ENCODE results near the gene LHFPL2. TPM values are rescaled to one million over a fixed set of nuclear protein-coding genes. Genes with fewer than 3 reads are reported as not detected.

LHFPL2 gene
- total and polyA plus RNA-seq, 2 donors from 2014 or later = 1.8 to 12.6 TPM

- intact Hi-C loops (cut with DNase I) = no loop called here
- peaks cover 0 to under 1% (median 0%) of the 10 kb centered on the region in 3 donors for H3K36me3 ChIP-seq (ENCODE audit: control insufficient read depth in 2 of 3, insufficient read depth in 3 of 3, low read length in 3 of 3)
- no peaks in the 10 kb centered on the region for H3K9me3 ChIP-seq (ENCODE audit: control insufficient read depth in 2 of 3, insufficient read depth in 1 of 3, low read length in 3 of 3)
- no peak overlapping the region for H3K4me3 ChIP-seq (ENCODE audit: low read length in 3 of 3)
- DNase-seq (peak in 4 of 5 donors; percentile 64 to 82 (median 69)), FAIRE-seq (no peak)
- no peak overlapping the region for H3K27ac ChIP-seq (ENCODE audit: low read depth in 2 of 2, low read length in 2 of 2)
- H3K4me1 ChIP-seq (ENCODE audit: control insufficient read depth in 2 of 3, insufficient read depth in 2 of 3, low read depth in 1 of 3, low read length in 3 of 3) = peaks cover 0 to 16% (median 0%) of the 10 kb centered on the region in 3 donors
- TF ChIP-seq, protein P1, sequence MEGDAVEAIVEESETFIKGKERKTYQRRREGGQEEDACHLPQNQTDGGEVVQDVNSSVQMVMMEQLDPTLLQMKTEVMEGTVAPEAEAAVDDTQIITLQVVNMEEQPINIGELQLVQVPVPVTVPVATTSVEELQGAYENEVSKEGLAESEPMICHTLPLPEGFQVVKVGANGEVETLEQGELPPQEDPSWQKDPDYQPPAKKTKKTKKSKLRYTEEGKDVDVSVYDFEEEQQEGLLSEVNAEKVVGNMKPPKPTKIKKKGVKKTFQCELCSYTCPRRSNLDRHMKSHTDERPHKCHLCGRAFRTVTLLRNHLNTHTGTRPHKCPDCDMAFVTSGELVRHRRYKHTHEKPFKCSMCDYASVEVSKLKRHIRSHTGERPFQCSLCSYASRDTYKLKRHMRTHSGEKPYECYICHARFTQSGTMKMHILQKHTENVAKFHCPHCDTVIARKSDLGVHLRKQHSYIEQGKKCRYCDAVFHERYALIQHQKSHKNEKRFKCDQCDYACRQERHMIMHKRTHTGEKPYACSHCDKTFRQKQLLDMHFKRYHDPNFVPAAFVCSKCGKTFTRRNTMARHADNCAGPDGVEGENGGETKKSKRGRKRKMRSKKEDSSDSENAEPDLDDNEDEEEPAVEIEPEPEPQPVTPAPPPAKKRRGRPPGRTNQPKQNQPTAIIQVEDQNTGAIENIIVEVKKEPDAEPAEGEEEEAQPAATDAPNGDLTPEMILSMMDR (IDR thresholded peaks at IDR 0.05; ENCODE audit: borderline replicate concordance, extremely low read depth, insufficient read depth) = no peak
- no peak overlapping the region for H3K9ac ChIP-seq (ENCODE audit: low read length in 3 of 3)
- no peaks in the 10 kb centered on the region for H3K27me3 ChIP-seq (ENCODE audit: control insufficient read depth, insufficient read depth, low read length)
Measured at GRCh38 chr5:78610636-78611035, 37.9 kb downstream of the LHFPL2 start.

DNA sequence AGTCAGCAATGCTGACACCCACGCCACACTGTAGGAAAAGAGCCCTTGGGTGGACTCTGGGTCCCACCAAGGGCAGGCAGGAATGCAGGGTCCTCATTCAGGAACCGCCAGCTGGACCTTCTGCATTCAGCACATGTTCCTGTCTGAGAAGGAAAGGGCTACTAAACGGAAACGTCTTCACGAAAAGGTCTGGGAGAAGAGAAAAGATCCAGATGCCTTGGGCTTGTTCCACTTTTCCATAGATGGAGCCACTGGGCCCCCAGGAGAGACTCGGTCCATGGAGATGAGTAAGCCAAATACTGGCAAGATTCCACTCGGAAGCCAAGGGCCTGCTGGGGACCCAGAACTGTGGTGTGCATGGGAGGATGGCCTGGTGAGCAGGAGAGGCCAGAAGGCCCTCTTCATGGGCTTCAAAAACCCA lies 38.4 kb downstream of the LHFPL2 start:
- no peaks in the 10 kb centered on the region for H3K27me3 ChIP-seq (ENCODE audit: control insufficient read depth, insufficient read depth, low read length)
- H3K4me1 ChIP-seq (ENCODE audit: control insufficient read depth in 2 of 3, insufficient read depth in 2 of 3, low read depth in 1 of 3, low read length in 3 of 3) = peaks cover 0 to 16% (median 0%) of the 10 kb centered on the region in 3 donors
- intact Hi-C loops (cut with DNase I) = no loop called here
- no peak for FAIRE-seq
- no peaks in the 10 kb centered on the region for H3K9me3 ChIP-seq (ENCODE audit: control insufficient read depth in 2 of 3, insufficient read depth in 1 of 3, low read length in 3 of 3)
- H3K9ac ChIP-seq (ENCODE audit: low read length in 3 of 3) = no peak overlapping the region
- TF ChIP-seq, protein P1 (IDR thresholded peaks at IDR 0.05; ENCODE audit: borderline replicate concordance, extremely low read depth, insufficient read depth) = no peak
- no peak for DNase-seq
- no peaks in the 10 kb centered on the region for H3K36me3 ChIP-seq (ENCODE audit: control insufficient read depth in 2 of 3, insufficient read depth in 3 of 3, low read length in 3 of 3)
- no peak overlapping the region for H3K27ac ChIP-seq (ENCODE audit: low read depth in 2 of 2, low read length in 2 of 2)
- no peak overlapping the region for H3K4me3 ChIP-seq (ENCODE audit: low read length in 3 of 3)

DNA sequence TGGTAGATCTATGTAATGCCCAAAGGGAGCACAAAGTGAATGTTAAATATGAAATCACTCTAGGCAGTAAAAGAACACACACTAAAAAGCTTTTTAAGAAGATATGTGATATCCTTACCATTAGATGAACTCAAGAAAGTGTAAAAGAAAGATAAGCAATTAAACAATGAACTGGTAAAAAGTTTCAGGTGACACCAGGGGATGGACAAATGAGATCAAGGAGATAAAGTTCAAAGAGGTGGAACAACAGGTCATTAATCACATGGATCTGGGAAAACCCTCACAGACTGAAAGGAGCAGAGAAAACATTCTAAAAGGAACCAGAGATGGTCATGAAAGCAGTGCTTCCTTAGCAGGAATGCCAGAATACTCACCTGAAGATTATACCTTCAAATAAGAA lies 40.7 kb downstream of the LHFPL2 start:
- intact Hi-C loops (cut with DNase I) = no loop called here
- Histone ChIP-seq H3K27ac (ENCODE audit: low read depth in 2 of 2, low read length in 2 of 2) (no peak overlapping the region), H3K9ac (ENCODE audit: low read length in 3 of 3) (no peak overlapping the region), H3K4me1 (ENCODE audit: control insufficient read depth in 2 of 3, insufficient read depth in 2 of 3, low read depth in 1 of 3, low read length in 3 of 3) (peaks cover 0 to 16% (median 0%) of the 10 kb centered on the region in 3 donors), H3K9me3 (ENCODE audit: control insufficient read depth in 2 of 3, insufficient read depth in 1 of 3, low read length in 3 of 3) (no peaks in the 10 kb centered on the region), H3K36me3 (ENCODE audit: control insufficient read depth in 2 of 3, insufficient read depth in 3 of 3, low read length in 3 of 3) (no peaks in the 10 kb centered on the region), H3K4me3 (ENCODE audit: low read length in 3 of 3) (no peak overlapping the region), H3K27me3 (ENCODE audit: control insufficient read depth, insufficient read depth, low read length) (no peaks in the 10 kb centered on the region)
- FAIRE-seq (no peak), DNase-seq (peak in 2 of 5 donors; percentile 87 to 90)
- TF ChIP-seq, protein P1 (IDR thresholded peaks at IDR 0.05; ENCODE audit: borderline replicate concordance, extremely low read depth, insufficient read depth) = no peak

DNA sequence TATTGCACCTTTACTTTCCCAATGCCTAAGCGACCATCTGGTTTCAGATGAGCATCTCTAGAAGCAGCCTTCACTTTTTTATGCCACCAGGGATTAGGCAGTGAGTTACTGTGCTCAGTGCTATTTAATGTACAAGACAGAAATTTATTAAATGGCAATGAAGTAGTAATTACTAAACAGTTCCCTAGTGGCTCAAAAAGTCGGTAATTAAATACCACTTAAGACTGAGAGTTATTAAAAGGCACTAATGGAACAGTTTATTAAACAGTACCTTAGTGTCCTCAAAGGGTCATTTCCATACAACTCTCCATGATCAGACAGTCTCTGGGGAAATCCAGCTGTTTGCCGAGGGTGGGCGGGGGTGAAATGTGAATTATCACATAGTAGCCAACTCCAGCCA lies 42.3 kb downstream of the LHFPL2 start:
- intact Hi-C loops (cut with DNase I) = no loop called here
- Histone ChIP-seq H3K36me3 (ENCODE audit: control insufficient read depth in 2 of 3, insufficient read depth in 3 of 3, low read length in 3 of 3) (no peaks in the 10 kb centered on the region), H3K4me1 (ENCODE audit: control insufficient read depth in 2 of 3, insufficient read depth in 2 of 3, low read depth in 1 of 3, low read length in 3 of 3) (peaks cover 0 to 13% (median 0%) of the 10 kb centered on the region in 3 donors), H3K4me3 (ENCODE audit: low read length in 3 of 3) (no peak overlapping the region), H3K9me3 (ENCODE audit: control insufficient read depth in 2 of 3, insufficient read depth in 1 of 3, low read length in 3 of 3) (no peaks in the 10 kb centered on the region), H3K9ac (ENCODE audit: low read length in 3 of 3) (no peak overlapping the region), H3K27ac (ENCODE audit: low read depth in 2 of 2, low read length in 2 of 2) (no peak overlapping the region), H3K27me3 (ENCODE audit: control insufficient read depth, insufficient read depth, low read length) (no peaks in the 10 kb centered on the region)
- FAIRE-seq = no peak
- DNase-seq = no peak
- TF ChIP-seq, protein P1 (IDR thresholded peaks at IDR 0.05; ENCODE audit: borderline replicate concordance, extremely low read depth, insufficient read depth) = no peak

All from kidney (tissue), 14 donors.